ENCODE results near the gene PABPC1L. TPM values are rescaled to one million over a fixed set of nuclear protein-coding genes. Genes with fewer than 3 reads are reported as not detected.

Gene PABPC1L
- total RNA-seq, 1 donor from 2014 or later = 17.3 TPM

DNA sequence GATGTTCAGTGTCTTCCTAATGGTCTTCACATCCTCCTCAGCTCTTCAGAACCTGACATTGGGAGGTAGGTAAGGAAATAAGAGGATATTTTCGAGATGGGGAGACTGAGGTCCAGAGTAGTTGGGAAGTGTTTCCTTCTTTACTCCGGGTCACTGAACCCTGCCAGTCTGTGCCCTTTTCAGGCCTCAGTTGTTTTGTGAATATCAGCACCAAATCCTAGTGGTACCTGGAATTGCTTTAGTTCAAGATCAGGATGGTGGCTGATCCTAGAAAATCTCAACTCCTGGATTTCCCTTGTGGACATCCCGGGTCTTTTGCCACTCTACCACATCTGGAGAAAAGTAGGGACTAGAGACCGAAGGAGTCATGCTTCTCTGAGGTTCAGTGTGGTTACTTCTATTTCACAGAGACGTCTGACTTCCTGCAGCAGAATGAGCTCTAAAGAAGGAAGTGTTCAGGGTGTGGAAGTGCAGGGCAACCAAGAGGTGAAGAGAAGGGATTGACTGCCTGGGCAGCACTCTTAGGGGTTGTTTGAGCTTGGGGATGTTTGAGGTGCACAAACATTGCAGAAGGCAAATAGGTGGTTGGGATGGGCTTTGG lies 57.4 kb downstream of the PABPC1L start:
- H3K4me3 Mint-ChIP-seq (ENCODE audit: unreplicated experiment) = peak overlapping the region; percentile 99
- TF ChIP-seq, protein P1, sequence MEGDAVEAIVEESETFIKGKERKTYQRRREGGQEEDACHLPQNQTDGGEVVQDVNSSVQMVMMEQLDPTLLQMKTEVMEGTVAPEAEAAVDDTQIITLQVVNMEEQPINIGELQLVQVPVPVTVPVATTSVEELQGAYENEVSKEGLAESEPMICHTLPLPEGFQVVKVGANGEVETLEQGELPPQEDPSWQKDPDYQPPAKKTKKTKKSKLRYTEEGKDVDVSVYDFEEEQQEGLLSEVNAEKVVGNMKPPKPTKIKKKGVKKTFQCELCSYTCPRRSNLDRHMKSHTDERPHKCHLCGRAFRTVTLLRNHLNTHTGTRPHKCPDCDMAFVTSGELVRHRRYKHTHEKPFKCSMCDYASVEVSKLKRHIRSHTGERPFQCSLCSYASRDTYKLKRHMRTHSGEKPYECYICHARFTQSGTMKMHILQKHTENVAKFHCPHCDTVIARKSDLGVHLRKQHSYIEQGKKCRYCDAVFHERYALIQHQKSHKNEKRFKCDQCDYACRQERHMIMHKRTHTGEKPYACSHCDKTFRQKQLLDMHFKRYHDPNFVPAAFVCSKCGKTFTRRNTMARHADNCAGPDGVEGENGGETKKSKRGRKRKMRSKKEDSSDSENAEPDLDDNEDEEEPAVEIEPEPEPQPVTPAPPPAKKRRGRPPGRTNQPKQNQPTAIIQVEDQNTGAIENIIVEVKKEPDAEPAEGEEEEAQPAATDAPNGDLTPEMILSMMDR (IDR thresholded peaks at IDR 0.05; ENCODE audit: unreplicated experiment) = no peak
- H3K36me3 Mint-ChIP-seq (ENCODE audit: low read depth, unreplicated experiment) = peaks cover 6% of the 10 kb centered on the region
- H3K9me3 Mint-ChIP-seq (ENCODE audit: unreplicated experiment) = no peaks in the 10 kb centered on the region
- peaks cover 60% of the 10 kb centered on the region for H3K4me1 Mint-ChIP-seq (ENCODE audit: unreplicated experiment)
- H3K27ac Mint-ChIP-seq (ENCODE audit: unreplicated experiment) = peak overlapping the region; percentile 81
- peaks cover 14% of the 10 kb centered on the region for H3K27me3 Mint-ChIP-seq (ENCODE audit: unreplicated experiment)
- no peak for DNase-seq (ENCODE audit: low spot score)

- Mint-ChIP-seq H3K4me1 (ENCODE audit: unreplicated experiment) (peaks cover 52% of the 10 kb centered on the region), H3K4me3 (ENCODE audit: unreplicated experiment) (no peak overlapping the region), H3K36me3 (ENCODE audit: low read depth, unreplicated experiment) (peaks cover 9% of the 10 kb centered on the region), H3K9me3 (ENCODE audit: unreplicated experiment) (no peaks in the 10 kb centered on the region), H3K27ac (ENCODE audit: unreplicated experiment) (no peak overlapping the region), H3K27me3 (ENCODE audit: unreplicated experiment) (peaks cover 6% of the 10 kb centered on the region)
- TF ChIP-seq, protein P1 (IDR thresholded peaks at IDR 0.05; ENCODE audit: unreplicated experiment) = no peak
- no peak for DNase-seq (ENCODE audit: low spot score)
These were observed 59.5 kb downstream of the PABPC1L start for GRCh38 chr20:44969300-44969894.

DNA sequence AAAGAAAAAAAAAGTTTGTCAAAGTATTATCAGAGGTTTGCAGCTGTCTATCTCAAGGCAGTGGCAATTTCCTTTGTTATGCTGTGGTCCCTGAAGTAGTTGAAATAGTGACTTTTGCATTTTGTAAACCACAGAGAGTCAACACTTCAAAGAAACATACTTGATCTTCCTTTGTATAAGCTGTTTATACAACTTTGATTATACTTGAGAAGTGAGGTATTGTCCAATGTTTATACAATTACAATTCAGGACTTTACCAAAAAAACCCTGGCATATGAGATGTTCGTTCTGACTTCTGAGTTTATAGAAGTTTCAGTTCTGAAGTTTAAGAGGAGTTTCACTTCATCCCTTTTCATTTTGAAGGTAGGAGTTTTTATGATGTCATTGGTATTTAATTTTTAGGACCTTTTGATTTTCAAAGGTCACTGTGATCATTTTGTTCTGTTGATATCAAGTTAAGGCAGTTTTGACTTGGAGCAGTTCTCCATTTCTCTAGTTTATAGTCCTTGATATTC lies 60.4 kb downstream of the PABPC1L start:
- peaks cover 6% of the 10 kb centered on the region for H3K27me3 Mint-ChIP-seq (ENCODE audit: unreplicated experiment)
- no peaks in the 10 kb centered on the region for H3K9me3 Mint-ChIP-seq (ENCODE audit: unreplicated experiment)
- peaks cover 52% of the 10 kb centered on the region for H3K4me1 Mint-ChIP-seq (ENCODE audit: unreplicated experiment)
- H3K27ac Mint-ChIP-seq (ENCODE audit: unreplicated experiment) = peak overlapping the region; percentile 97
- no peak overlapping the region for H3K4me3 Mint-ChIP-seq (ENCODE audit: unreplicated experiment)
- DNase-seq (ENCODE audit: low spot score) = no peak
- peaks cover 16% of the 10 kb centered on the region for H3K36me3 Mint-ChIP-seq (ENCODE audit: low read depth, unreplicated experiment)
- TF ChIP-seq, protein P1 (IDR thresholded peaks at IDR 0.05; ENCODE audit: unreplicated experiment) = no peak

- TF ChIP-seq, protein P1 (IDR thresholded peaks at IDR 0.05; ENCODE audit: unreplicated experiment) = no peak
- Mint-ChIP-seq H3K4me1 (ENCODE audit: unreplicated experiment) (peaks cover 33% of the 10 kb centered on the region), H3K27me3 (ENCODE audit: unreplicated experiment) (no peaks in the 10 kb centered on the region), H3K36me3 (ENCODE audit: low read depth, unreplicated experiment) (peaks cover 10% of the 10 kb centered on the region), H3K4me3 (ENCODE audit: unreplicated experiment) (no peak overlapping the region), H3K27ac (ENCODE audit: unreplicated experiment) (no peak overlapping the region), H3K9me3 (ENCODE audit: unreplicated experiment) (no peaks in the 10 kb centered on the region)
- no peak for DNase-seq (ENCODE audit: low spot score)
These were observed 63.2 kb downstream of the PABPC1L start for GRCh38 chr20:44973053-44973452.

DNA sequence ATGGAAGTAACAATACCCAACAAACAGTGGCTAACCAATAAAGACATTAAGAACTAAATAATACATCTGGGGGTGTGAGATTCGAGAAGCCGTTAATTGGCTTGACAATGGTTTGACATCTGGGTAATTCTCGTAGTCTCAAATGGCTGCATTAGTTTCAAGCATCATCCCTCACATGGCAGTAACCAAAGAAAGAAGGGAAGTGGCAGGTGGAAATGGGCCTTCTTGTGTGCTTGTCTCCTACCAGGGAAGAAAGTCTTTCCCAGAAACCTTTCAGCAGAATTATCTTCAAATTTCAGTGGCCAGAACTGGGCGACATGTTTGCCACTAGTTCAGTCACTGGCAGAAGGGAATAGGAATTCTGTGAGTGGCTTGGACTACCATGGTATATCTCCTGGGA lies 66.8 kb downstream of the PABPC1L start:
- Mint-ChIP-seq H3K4me1 (ENCODE audit: unreplicated experiment) (peaks cover 6% of the 10 kb centered on the region), H3K27me3 (ENCODE audit: unreplicated experiment) (no peaks in the 10 kb centered on the region), H3K27ac (ENCODE audit: unreplicated experiment) (no peak overlapping the region), H3K36me3 (ENCODE audit: low read depth, unreplicated experiment) (peaks cover 10% of the 10 kb centered on the region), H3K4me3 (ENCODE audit: unreplicated experiment) (no peak overlapping the region), H3K9me3 (ENCODE audit: unreplicated experiment) (no peaks in the 10 kb centered on the region)
- TF ChIP-seq, protein P1 (IDR thresholded peaks at IDR 0.05; ENCODE audit: unreplicated experiment) = no peak
- DNase-seq (ENCODE audit: low spot score) = no peak

All from endothelial cell (in vitro differentiated cells).